HG02623 (cell line): Measurements from ENCODE around the gene OR6C1.
"Not testable (repeated sequence)": the region's sequence is repeated elsewhere in the genome, so short reads cannot be mapped to it uniquely, and the experiment has no call there.

ENCODE experiments used
- ATAC-seq: cut with Tn5 transposase; IDR thresholded peaks from one replicate; pipeline ENCODE4 v1.9.1; 2021; ENCODE audit warnings: moderate library complexity; ENCODE audit not compliant: unreplicated experiment

The OR6C1 gene

DNA sequence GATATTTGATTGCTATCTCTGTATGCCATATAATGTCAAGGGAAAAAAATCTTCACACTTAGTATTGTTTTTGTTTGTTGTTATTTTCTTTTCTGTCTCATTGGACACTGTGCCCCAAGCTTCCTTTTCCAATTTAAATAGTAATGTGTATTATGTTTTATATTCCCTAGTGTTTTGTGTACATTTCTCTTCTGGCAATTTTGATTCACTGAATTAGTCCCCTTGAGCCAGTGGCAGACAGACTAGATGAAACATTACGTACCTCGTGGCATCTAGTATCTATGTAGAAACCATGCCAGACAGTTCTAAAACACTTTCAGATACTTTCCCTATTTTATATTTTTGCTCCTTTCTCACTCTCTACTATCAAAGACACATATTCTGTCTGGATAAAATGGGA lies at the start of gene OR6C1:
Gene OR6C1 (plus strand): TSS at position 301 of the 400 bp plus-strand sequence. CDS start 6,257 bp downstream, outside the sequence.
- ATAC-seq: no peak

GRCh38 chr12:55280991-55281390 lies 33.2 kb upstream of the OR6C1 start:
- no peak for ATAC-seq

- no peak for ATAC-seq
These were observed 24.1 kb upstream of the OR6C1 start for GRCh38 chr12:55289999-55290398.

DNA sequence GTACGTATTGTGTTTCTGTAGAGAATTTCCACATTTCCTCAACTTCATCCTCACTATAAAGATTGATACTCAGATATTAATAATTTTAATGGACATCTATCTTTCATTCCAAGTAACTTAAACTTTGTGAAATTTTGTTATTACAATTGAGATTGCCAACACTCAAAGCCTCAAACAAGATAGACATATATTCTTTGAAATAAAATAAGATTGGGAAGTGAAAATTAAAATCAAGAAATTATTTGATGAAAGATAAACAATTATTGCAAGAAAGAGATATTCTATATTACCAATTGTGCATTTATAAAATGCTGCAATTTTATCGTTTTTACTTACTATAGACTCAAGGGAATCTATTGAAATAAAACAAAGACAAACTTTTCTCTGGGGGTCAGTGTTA lies 17.7 kb upstream of the OR6C1 start, which contains the start of gene OR6C6:
Gene OR6C6 (minus strand): TSS at position 101 of the 400 bp plus-strand sequence. CDS start 1,337 bp downstream, outside the sequence.
- ATAC-seq: no peak

DNA sequence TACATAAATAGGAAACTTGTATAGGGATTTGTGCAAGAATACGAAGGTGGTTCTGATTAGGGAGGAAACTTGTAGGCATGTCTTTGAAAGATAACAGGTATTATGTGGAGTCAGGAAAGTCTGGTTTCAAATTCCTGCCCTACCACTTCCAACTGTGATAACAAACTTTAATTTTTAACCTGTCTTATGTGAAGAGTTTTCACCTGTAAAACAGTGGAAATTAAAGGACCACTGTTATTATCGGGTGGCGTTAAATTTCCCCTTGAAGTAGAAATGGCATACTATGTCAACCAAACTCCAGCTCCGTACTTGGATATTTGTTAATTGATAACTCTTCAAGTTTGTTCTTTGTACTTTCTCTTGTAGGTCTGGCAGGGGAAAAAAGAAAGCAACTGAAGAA lies 6.1 kb downstream of the OR6C1 start:
- no peak for ATAC-seq

DNA sequence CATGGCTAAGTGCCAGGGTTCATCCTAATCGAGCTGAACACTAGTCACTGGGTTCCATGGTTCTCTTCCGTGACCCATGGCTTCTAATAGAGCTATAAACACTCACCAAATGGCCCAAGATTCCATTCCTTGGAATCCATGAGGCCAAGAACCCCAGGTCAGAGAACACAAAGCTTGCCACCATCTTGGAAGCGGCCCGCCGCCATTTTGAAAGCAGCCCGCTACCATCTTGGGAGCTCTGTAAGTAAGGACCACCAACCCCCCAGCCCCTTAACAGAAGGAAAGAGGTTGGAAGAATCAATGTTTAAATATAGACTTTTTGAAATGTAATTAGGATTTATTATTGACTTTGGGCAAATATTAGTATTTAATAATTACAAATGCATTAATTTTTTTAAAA lies 11.7 kb downstream of the OR6C1 start:
- ATAC-seq: not testable (repeated sequence)

DNA sequence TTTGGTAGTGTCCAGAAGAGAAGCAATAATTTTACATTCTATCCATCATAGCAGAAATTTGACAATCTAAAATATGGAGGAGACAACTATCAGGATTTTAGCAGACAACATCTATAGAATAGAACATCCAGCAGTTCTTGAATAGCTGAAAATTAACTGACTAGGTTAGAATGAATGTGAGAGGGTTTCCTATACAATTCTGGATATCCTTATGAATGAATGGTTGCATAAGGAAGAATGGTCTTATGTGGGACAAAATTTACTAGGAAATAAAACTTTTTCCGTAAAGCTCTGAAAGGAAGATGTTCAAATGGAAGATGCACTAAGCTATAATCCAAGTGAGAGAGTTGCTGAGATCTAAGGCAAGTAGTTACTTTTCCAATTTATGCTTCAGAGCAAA lies 16.3 kb downstream of the OR6C1 start, which contains the start of gene OR6C3:
Gene OR6C3 (plus strand): TSS at position 301 of the 400 bp plus-strand sequence. CDS start 955 bp downstream, outside the sequence.
- no peak for ATAC-seq

GRCh38 chr12:55336002-55336401 lies 21.9 kb downstream of the OR6C1 start:
- no peak for ATAC-seq

DNA sequence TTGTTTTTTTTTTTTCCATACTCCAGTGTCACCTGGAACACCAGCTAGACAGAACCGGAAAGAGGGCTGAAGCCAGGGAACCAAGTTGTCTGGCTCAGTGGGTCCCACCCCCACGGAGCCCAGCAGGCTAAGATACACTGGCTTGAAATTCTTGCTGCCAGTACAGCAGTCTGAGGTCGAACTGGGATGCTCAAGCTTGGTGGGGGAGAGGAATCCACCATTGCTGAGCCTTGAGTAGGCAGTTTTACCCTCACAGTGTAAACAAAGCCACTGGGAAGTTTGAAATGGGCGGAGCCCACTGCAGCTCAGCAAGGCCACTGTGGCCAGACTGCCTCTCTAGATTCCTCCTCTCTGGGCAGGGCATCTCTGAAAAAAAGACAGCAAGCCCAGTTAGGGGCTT lies 41.2 kb downstream of the OR6C1 start:
- not testable (repeated sequence) for ATAC-seq

DNA sequence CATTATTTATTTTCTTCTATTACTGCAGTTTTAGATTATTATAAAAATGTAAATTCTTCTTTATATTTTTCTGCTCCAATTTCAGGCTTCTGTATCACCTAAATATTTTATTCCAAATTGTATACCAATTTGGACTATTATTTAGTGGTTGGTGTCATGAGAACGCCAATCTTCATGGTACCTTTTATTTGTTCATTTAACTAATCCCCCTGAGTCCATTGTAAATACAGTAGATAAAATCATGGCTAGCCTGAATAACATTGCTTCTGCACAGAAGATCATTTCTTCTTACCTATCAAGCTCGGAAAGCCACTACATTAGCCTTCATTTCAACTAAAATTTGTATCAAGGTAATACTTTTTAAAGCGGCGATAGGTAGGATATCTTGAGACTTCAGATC lies 48.5 kb downstream of the OR6C1 start, which contains the start of gene OR6C75:
Gene OR6C75 (plus strand): TSS at position 301 of the 400 bp plus-strand sequence. CDS start 2,136 bp downstream, outside the sequence.
- no peak for ATAC-seq

DNA sequence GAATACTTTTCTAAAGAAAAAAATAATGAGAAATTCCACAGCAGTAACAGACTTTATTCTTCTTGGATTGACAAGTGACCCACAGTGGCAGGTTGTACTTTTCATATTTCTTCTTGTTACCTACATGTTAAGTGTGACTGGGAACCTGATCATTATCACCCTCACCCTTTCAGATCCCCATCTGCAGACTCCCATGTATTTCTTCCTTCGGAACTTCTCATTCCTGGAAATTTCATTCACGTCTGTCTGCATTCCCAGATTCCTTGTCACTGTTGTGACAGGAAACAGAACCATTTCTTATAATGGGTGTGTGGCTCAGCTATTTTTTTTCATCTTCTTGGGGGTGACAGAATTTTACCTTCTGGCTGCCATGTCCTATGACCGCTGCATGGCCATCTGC lies 50.9 kb downstream of the OR6C1 start:
- ATAC-seq: no peak
